Measurements from ENCODE around the gene KCNQ1.

The KCNQ1 gene

GRCh38 chr11:2569731-2570210 lies 125.0 kb downstream of the KCNQ1 start:
- no peak for DNase-seq (ENCODE audit: low read depth in 2 of 2)

- DNase-seq (ENCODE audit: low read depth in 2 of 2) = no peak
Observed at GRCh38 chr11:2570211-2570811, 125.5 kb downstream of the KCNQ1 start.

DNA sequence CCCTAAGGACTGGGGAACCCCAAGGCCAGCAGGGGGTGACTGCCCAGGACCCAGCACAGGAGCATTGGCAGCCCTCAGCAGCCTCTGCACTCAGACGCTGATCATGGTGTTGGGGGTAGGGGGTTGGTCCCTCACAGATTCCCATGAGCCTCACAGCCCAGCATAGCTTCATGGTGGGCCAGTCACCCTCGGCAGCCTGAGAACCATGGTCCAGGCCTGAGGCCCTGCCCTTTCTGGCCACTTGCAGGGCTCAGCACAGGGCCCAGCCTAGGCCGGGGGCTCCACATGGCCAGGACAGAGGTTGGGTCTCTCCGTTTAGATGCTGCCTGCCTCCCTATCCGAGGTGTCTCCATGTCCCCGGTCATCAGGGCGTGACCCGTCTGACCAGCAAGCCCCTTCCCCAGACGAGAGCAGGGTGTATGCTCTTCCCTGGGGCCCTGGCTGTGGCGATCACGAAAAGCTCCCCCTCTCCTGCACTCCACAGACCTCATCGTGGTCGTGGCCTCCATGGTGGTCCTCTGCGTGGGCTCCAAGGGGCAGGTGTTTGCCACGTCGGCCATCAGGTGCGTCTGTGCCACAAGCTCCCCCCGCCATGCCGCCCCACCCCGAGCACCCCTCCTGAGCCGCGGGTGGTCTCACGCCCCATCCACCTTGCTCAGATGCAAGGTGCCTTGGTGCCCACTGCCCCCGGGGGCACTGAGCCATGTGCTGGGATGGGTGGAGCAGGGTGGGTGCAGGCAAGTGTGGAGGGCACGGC lies 126.2 kb downstream of the KCNQ1 start:
- no peak for DNase-seq (ENCODE audit: low read depth in 2 of 2)

GRCh38 chr11:2571598-2572281 lies 126.9 kb downstream of the KCNQ1 start:
- no peak for DNase-seq (ENCODE audit: low read depth in 2 of 2)

- DNase-seq (ENCODE audit: low read depth in 2 of 2) = no peak
Observed at GRCh38 chr11:2572491-2573239, 127.9 kb downstream of the KCNQ1 start.

DNA sequence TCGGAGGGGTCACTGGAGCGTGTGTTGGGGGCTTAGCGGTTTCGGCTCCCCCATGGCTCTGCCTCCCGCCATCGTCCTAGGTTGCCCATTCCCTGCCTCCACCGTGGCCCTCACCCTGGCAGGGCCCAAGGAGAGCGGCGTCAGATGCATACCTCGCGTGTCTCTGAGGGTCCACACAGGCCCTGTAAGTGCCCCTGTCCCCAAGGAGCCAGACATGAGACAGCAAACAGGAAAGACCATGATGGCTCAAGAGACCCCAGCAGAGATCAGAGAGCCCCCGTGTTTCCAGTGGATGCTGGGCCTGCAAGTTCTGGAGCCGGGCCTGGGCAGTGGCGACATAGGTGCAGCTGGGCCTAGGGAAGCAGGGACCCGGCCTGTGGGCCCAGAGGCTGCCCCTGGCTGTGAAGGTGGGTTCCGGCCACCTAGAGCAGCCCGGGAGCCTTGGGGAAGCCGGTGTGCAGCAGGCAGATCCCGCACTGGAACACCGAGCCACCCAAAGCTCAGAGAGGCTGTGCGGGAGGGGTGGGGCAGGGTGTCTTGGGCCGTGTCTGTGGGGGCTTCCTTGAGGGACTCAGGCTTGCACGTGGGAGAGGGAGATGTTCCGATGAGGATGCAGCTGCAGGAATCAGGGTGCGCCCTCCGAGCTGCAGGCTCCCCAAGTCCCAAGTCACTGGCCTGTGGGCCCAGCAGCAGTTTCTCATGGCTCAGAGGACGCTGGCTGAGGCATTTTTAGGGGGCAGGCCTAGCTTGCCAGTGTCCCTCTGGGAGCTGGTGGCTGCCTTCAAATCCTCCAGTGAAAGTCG lies 128.6 kb downstream of the KCNQ1 start:
- no peak for DNase-seq (ENCODE audit: low read depth in 2 of 2)

DNA sequence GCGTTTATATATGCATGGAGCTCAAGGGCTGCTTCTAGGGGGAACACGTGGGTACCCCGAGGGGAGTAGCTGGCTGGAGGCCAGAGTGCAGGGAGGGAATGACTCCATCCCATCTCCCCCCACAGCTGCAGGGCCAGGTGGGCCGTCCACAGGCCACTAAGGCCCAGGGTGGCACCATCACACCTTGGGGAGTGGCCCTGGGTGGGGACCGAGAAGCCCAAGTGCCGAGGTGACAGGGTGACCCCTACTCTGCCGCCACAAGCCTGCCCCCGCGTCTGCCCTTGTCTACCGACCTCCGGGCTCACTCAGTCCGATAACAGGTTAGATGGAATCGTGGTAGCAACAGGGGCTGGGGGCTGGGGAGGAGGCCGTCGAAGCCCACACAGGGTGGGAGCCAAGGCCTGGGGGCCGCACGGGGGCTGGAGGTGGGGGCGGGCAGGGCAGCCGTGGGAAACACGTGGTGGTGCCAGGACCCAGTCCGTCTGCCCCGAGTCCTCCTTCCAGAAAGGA lies 129.3 kb downstream of the KCNQ1 start:
- no peak for DNase-seq (ENCODE audit: low read depth in 2 of 2)

DNA sequence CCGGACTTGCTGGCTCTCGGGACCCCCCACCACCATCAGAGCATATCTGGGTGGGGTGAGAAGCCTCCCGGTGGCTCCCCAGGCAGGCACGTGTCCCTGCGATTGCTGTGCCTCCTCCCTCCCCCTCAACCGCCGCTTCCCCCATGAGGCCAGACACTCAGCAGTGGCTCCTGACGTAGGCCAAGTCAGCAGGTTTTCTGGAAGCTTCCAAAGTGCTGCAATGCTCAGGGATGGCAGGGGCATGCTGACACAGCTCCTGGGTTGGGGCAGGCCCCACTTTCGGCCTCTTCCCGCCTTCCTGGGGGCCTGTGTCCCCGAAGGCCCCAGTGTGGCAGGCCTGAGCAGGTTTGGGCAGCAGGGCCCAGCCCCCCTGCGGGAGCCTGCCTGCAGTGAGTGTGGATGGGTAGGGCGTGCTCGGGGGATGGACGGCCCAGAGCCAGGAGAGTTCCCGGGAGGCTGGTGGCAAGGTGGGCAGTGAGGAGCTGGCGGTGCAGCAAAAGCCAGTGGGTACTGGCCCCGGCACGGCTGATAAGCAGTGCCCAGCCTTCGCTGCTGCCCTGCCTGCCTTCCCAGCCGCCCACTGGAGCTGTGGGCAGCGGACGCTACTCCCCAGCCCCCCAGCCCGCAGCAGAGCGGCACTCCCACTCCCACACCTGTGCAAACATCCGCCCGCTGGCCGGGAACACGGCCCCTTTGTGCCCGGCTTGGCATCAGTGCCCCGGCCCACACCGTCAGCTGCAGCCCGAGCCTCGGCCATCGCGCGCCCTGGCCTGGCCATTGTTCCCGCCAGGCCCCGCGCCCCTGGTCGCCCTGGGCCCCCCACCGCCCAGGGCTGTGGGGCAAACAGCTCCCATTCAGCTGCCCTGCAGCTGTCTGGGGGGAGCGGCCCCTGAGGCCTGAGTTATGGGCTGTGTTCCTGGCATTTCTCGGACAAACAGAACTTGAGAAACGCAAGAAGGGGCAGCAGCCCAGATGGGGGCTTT lies 130.0 kb downstream of the KCNQ1 start:
- DNase-seq (ENCODE audit: low read depth in 2 of 2) = no peak

- no peak for DNase-seq (ENCODE audit: low read depth in 2 of 2)
Observed at GRCh38 chr11:2575591-2576051, 130.8 kb downstream of the KCNQ1 start.

- DNase-seq (ENCODE audit: low read depth in 2 of 2) = no peak
Observed at GRCh38 chr11:2576111-2576510, 131.3 kb downstream of the KCNQ1 start.

DNA sequence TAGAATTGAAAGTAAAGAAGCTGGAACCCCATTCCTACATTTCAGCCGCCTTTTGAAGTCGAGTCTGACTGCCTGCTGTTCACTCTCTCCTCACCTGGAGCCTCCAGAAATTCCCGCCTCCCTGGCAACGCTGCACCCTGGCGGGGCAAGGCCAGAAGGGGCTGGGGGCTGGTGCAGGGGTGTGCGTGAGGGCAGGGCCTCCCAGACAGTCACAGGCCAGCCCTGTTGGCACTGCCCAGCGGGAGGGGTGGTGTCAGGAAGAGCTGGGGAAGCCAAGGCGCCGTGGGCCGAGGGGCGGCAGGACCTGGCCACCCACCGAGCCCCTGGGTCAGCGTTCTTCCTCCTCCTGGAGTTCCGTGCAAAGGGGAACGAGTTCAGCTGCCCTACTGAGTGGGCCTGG lies 131.7 kb downstream of the KCNQ1 start:
- no peak for DNase-seq (ENCODE audit: low read depth in 2 of 2)

GRCh38 chr11:2577031-2577990 lies 132.5 kb downstream of the KCNQ1 start:
- DNase-seq (ENCODE audit: low read depth in 2 of 2) = no peak

DNA sequence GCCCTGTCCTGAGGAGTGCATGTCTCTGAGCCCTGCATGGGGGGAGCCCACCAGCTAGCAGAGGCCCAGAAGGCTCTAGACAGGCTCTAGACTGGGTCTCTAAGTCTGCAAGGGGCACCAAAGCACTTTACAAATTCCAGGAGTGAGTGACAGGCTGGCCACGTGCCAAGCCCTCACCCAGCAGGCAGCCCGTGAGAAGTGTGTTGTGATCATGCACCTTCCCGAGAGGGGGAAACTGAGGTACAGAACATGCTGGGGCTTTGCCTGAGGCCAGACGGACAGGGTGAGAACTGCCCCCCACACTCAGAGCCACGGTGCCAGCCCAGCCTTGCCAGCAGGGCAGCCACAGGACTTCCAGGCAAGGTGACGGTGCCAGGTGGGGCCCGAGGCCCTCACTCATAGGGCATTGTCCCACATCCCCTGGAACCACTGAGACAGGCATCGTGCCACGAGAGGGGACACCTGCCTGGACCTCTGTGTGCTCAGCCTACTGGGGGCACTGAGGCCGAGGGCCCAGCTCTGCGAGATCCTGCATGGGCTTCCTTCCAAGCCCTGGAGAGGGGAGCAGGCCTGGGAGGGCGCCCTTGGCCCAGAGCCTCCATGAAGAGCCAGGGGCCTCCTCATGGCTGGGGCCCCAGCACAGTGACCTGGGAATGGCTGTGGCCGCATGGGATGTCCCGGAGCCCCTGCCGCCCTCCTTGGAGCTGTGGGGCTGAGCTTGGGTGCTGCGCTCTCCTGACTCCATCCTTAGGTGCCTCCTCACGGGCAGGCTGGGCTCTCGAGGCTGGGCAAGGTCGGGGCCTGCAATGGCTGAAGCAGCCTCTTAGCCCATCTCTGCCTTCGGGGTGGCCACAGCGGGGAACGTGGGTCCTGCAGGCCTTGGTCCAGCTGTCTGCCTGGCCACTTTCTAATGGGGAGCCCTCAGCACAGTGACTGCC lies 133.5 kb downstream of the KCNQ1 start:
- no peak for DNase-seq (ENCODE audit: low read depth in 2 of 2)

DNA sequence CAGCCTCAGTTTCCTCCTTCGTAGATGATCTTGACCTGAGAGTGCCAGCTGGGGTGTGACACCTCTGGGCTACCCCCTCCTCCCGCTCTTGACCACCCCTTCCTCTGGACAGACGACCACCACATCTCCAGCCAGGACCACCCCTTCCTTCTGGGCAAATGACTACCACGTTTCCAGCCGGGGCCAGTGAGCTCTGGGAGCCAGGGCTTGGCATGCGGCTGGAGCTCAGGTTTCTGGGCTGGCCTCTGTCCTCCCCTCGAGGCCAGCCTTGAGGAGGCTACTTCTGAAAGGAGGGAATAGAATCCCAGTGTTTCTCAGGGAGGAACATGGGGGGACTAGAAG lies 134.1 kb downstream of the KCNQ1 start:
- DNase-seq (ENCODE audit: low read depth in 2 of 2) = no peak

DNA sequence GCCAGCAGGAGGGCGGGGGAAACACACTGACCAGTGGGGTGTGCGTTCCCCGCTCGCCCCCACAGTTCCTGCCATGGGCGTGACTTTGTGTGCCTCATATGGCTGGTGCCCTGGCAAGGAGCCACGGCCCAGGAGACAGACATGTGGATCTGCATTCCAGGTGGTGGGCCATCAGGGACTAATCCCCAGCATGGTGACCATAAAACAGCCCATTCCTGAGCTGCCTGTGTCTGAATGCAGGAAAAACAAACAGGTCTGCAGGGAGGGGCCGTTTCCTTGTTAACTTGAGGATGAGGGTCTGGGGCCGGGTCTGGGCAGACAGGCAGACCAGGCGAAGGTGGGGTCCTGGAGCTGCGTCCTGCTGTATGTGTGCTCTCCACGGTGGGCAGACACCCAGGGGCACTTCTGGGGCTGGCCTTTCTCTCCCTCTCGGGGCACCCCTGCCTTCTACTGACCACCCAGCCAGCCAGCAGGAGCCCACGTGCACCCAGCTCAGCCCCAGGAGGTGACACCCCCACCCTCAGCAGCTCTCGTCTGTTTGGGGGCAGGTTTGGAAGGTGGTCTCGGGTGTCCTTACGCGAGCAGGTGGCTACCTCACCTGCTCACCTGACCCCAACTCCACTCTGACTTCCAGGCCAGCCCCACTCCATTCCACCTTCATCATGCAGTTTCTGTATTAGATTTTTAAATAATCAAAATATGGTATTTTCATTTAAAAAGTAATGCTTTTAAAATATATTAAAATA lies 134.7 kb downstream of the KCNQ1 start:
- no peak for DNase-seq (ENCODE audit: low read depth in 2 of 2)

GRCh38 chr11:2580061-2580421 lies 135.2 kb downstream of the KCNQ1 start:
- no peak for DNase-seq (ENCODE audit: low read depth in 2 of 2)

GRCh38 chr11:2580571-2581001 lies 135.8 kb downstream of the KCNQ1 start:
- no peak for DNase-seq (ENCODE audit: low read depth in 2 of 2)
